ENCODE results near the gene RHNO1. TPM values are rescaled to one million over a fixed set of nuclear protein-coding genes. Genes with fewer than 3 reads are reported as not detected.

Gene RHNO1
- total and polyA plus RNA-seq, 2 of the 4 experiments (the other 2 are of a cell fraction): 26.1 to 30.6 TPM

DNA sequence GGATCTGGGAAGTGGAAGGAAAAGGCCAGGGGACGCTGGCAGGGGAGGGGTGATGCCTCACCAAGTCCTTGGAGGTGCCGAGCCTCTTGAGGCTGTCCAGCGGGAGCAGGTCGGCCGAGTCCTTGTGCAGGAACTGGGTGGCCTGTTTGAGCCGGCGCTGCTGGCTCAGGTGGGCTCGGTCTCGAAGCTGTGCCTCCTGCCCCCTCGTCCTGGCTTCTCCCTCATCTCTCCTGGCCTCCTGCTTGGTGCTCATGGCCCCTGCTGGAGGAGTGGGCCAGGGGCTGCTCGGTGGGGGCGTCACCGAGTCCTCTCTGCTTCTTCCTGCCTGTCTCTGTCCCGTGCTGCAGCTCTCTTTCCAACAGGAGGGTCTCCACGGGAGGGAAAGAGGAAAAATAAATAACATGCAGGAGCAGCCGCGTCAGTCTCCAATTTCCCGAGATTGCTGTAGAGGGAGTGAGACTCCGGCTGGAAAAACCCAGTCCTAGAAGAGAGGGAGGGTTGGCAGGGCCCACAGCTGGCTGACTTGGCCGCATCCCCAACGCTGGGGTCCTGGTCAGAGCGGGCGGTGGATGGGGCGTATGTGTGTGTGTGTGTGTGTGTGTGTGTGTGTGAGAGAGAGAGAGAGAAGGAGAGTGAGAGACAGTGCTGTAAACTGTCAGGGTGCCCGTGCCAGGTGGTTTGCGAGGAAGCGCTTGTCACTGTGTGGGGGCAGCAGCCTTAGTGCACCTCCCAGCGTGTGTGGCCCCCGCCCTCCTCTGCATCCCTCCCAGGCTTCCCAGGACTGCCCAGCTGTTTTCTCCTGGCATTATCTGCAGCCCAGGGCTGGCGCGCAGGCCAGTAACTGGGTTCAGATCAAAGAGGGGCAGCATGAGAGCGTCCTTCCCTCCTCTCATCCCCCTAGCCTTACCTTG, 42.2 kb upstream of the RHNO1 start, which contains the start of gene NRIP2:
Gene NRIP2, minus strand, starts transcription at position 455 of the 911 bp plus-strand sequence. Its CDS starts 52 bp downstream, at position 403.
- POLR2A ChIA-PET (ENCODE audit: unreplicated experiment): no interaction called here
- Histone ChIP-seq H3K18ac (ENCODE audit: low read depth, low read length) (no peak within 1 kb of the TSS; the same call in 1 of the 2 replicates), H4K20me1 (ENCODE audit: insufficient read depth, low read length) (no peaks in the 10 kb centered on the region), H3K4me1 (ENCODE audit: control insufficient read depth, insufficient read depth, low read length) (peaks cover 7% of the 10 kb centered on the region), H3K4ac (ENCODE audit: low read depth, low read length) (0 out of 2 replicates have a peak within 1 kb of the TSS, but pooled peaks have one; percentile 35), H2AK9ac (replicated peaks; ENCODE audit: low read depth, low read length, poor library complexity) (peak within 1 kb of the TSS; percentile 58), H3K14ac (replicated peaks; ENCODE audit: low read depth, low read length) (no peak within 1 kb of the TSS), H3K36me3 (ENCODE audit: control insufficient read depth, insufficient read depth, low read length) (peaks cover 4% of the 10 kb centered on the region), H2BK20ac (ENCODE audit: low read depth, low read length) (no peak within 1 kb of the TSS), H2BK120ac (ENCODE audit: low read depth, low read length) (no peak within 1 kb of the TSS; the same call in 1 of the 2 replicates), H3K27me3 (ENCODE audit: control insufficient read depth, insufficient read depth, low read length) (no peaks in the 10 kb centered on the region), H4K5ac (ENCODE audit: low read depth, low read length) (no peak within 1 kb of the TSS), H4K8ac (ENCODE audit: low read depth in 2 of 2, low read length in 2 of 2) (no peak within 1 kb of the TSS), H3K79me1 (ENCODE audit: low read depth in 1 of 2, low read length in 2 of 2) (no peaks in the 10 kb centered on the region), H3K9me1 (ENCODE audit: insufficient read depth, low read length) (0 out of 2 replicates have a peak, but pooled peaks cover 2% of the 10 kb centered on the region), H3K9me3 (ENCODE audit: control insufficient read depth, insufficient read depth, low read length) (no peaks in the 10 kb centered on the region), H3K4me3 (ENCODE audit: insufficient read depth, low read depth, low read length) (no peak within 1 kb of the TSS), H2AFZ (replicated peaks; ENCODE audit: low read length, poor library complexity) (peak within 1 kb of the TSS; percentile 85), H3K4me2 (ENCODE audit: low read depth, low read length) (peak within 1 kb of the TSS; percentile 22; the same call in 1 of the 2 replicates), H2BK15ac (ENCODE audit: low read depth, low read length) (no peak within 1 kb of the TSS), H3K56ac (ENCODE audit: extremely low read depth, insufficient read depth, low read length) (no peak within 1 kb of the TSS), H4K91ac (ENCODE audit: insufficient read depth, low read depth, low read length) (no peak within 1 kb of the TSS), H3K9ac (ENCODE audit: low read depth, low read length) (no peak within 1 kb of the TSS), H2BK5ac (ENCODE audit: low read depth, low read length, poor library complexity, severe bottlenecking) (no peak within 1 kb of the TSS), H3K27ac (ENCODE audit: insufficient read depth, low read length) (no peak within 1 kb of the TSS), H3K23ac (ENCODE audit: low read depth, low read length) (no peak within 1 kb of the TSS), H2AK5ac (ENCODE audit: low read depth, low read length) (no peak within 1 kb of the TSS)
- TF ChIP-seq, protein P1, sequence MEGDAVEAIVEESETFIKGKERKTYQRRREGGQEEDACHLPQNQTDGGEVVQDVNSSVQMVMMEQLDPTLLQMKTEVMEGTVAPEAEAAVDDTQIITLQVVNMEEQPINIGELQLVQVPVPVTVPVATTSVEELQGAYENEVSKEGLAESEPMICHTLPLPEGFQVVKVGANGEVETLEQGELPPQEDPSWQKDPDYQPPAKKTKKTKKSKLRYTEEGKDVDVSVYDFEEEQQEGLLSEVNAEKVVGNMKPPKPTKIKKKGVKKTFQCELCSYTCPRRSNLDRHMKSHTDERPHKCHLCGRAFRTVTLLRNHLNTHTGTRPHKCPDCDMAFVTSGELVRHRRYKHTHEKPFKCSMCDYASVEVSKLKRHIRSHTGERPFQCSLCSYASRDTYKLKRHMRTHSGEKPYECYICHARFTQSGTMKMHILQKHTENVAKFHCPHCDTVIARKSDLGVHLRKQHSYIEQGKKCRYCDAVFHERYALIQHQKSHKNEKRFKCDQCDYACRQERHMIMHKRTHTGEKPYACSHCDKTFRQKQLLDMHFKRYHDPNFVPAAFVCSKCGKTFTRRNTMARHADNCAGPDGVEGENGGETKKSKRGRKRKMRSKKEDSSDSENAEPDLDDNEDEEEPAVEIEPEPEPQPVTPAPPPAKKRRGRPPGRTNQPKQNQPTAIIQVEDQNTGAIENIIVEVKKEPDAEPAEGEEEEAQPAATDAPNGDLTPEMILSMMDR (conservative IDR thresholded peaks at IDR 0.05; ENCODE audit: low read depth, low read length): 0 out of 2 replicates have a peak, but pooled peaks have one; percentile 33
- TF ChIP-seq MXI1 (IDR thresholded peaks at IDR 0.05; ENCODE audit: borderline replicate concordance, low read depth, low read length) (no peak), CEBPB (IDR thresholded peaks at IDR 0.05; ENCODE audit: low read depth, low read length) (no peak), RAD21 (IDR thresholded peaks at IDR 0.05; ENCODE audit: low read length) (peak; percentile 30)
- intact Hi-C loops (cut with micrococcal nuclease): no loop called here
- WGBS, 2 experiments (ENCODE audit: extremely low coverage in 2 of 2, insufficient read length in 1 of 2): 15% methylated on average over 10 of the region's 32 CpGs; no CpG with 5 or more reads in 1 of the 2 experiments
- in situ Hi-C loops (cut with MboI; ENCODE audit: low sequenced_read_pairs): no loop called here
- CTCF ChIA-PET: interaction anchor here (0.7 kb wide), 1 partner anchor 19 kb away, joined by 3 read pairs; no protein-coding TSS in a partner anchor
- dilution Hi-C loops (cut with HindIII; ENCODE audit: low sequenced_read_pairs, unreplicated experiment): no loop called here
- ATAC-seq (ENCODE audit: low read depth) (peak; percentile 88), DNase-seq (peak; percentile 73)
- BruUV-seq (replicated peaks): no TSS peak

Data from IMR-90 (cell line).